ENCODE results near the gene PITPNM3. TPM values are rescaled to one million over a fixed set of nuclear protein-coding genes. Genes with fewer than 3 reads are reported as not detected.

PITPNM3 gene
- total RNA-seq, 1 donor from 2014 or later: 0.72 TPM

DNA sequence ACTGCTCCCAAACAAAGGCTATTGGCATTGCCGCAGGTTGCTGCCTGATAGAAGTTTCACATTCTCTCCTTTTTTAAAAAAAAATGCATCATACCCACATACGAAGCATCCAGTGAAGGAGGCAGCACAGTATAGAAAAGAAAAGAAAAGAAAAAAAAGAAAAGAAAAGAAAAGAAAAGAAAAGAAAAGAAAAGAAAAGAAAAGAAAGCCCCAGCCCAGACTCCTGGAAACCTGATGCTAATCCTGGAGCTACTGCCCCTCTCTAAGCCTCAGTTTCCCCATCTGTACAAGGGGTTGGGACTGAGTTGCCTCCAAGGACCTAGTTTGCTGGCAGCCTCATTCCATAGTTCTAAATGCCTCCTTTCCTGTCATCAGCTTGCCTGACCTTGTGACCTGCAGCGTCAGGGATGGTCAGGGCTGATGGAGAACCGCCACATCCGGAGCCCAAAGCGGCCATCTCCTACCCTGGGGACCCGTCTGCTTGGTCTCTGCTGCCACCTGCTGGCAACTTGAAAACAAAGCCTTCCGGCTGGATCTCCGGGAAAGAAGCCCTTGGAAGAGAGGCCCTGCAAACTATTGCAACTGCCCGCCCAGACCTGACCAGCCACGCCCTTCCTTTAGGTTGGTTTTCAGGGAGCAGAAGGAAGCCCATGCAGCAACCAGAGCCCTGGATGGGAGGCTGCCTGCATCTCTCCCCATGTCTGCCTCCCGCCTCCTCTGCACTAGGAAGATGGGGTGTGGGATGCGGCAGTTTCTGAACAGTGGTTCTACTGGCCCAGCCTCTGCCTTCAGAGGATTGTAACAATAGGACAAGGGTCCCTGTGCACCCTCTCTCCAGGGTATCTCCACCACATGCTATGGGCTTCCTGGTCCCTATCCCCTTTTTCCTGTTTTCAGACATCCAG is 134.4 kb downstream of the PITPNM3 start:
- Mint-ChIP-seq H3K4me3 (ENCODE audit: unreplicated experiment) (no peak overlapping the region), H3K27me3 (ENCODE audit: unreplicated experiment) (no peaks in the 10 kb centered on the region), H3K4me1 (ENCODE audit: unreplicated experiment) (no peaks in the 10 kb centered on the region), H3K27ac (ENCODE audit: unreplicated experiment) (no peak overlapping the region), H3K9me3 (ENCODE audit: unreplicated experiment) (no peaks in the 10 kb centered on the region), H3K36me3 (ENCODE audit: low read depth, unreplicated experiment) (peaks cover under 1% of the 10 kb centered on the region)
- peak; percentile 89 for DNase-seq (ENCODE audit: low spot score)
- peak; percentile 93 for TF ChIP-seq CTCF (IDR thresholded peaks at IDR 0.05; ENCODE audit: unreplicated experiment)

GRCh38 chr17:6420173-6420641 is 136.1 kb downstream of the PITPNM3 start:
- Mint-ChIP-seq H3K27me3 (ENCODE audit: unreplicated experiment) (no peaks in the 10 kb centered on the region), H3K36me3 (ENCODE audit: low read depth, unreplicated experiment) (no peaks in the 10 kb centered on the region), H3K4me3 (ENCODE audit: unreplicated experiment) (no peak overlapping the region), H3K9me3 (ENCODE audit: unreplicated experiment) (no peaks in the 10 kb centered on the region), H3K27ac (ENCODE audit: unreplicated experiment) (no peak overlapping the region), H3K4me1 (ENCODE audit: unreplicated experiment) (no peaks in the 10 kb centered on the region)
- TF ChIP-seq CTCF (IDR thresholded peaks at IDR 0.05; ENCODE audit: unreplicated experiment): peak; percentile 16
- DNase-seq (ENCODE audit: low spot score): peak; percentile 66

- Mint-ChIP-seq H3K9me3 (ENCODE audit: unreplicated experiment) (no peaks in the 10 kb centered on the region), H3K27ac (ENCODE audit: unreplicated experiment) (no peak overlapping the region), H3K4me3 (ENCODE audit: unreplicated experiment) (no peak overlapping the region), H3K4me1 (ENCODE audit: unreplicated experiment) (no peaks in the 10 kb centered on the region), H3K36me3 (ENCODE audit: low read depth, unreplicated experiment) (no peaks in the 10 kb centered on the region), H3K27me3 (ENCODE audit: unreplicated experiment) (no peaks in the 10 kb centered on the region)
- no peak for TF ChIP-seq CTCF (IDR thresholded peaks at IDR 0.05; ENCODE audit: unreplicated experiment)
- DNase-seq (ENCODE audit: low spot score): no peak
Observed at GRCh38 chr17:6415616-6416015, 140.7 kb downstream of the PITPNM3 start.

DNA sequence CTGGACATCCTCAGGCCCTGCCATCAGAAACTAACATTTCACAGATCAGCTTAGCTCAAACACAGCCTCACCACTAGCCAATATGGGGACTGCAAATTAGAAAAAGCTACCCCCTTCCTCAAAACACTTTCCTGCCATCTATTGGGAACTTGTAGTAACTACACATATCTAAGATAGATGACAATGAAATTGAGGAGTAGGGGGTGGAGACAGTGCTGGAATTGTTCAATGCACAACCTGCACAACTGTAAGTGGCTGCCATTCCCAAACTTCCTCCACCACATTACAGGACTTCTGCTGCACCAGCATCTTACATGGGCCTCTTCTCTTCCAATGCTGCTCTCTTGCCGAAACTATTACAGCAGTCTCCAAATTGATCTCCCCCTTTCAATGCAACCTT is 143.3 kb downstream of the PITPNM3 start:
- Mint-ChIP-seq H3K4me3 (ENCODE audit: unreplicated experiment) (no peak overlapping the region), H3K4me1 (ENCODE audit: unreplicated experiment) (no peaks in the 10 kb centered on the region), H3K27ac (ENCODE audit: unreplicated experiment) (peak overlapping the region; percentile 54), H3K9me3 (ENCODE audit: unreplicated experiment) (no peaks in the 10 kb centered on the region), H3K36me3 (ENCODE audit: low read depth, unreplicated experiment) (no peaks in the 10 kb centered on the region), H3K27me3 (ENCODE audit: unreplicated experiment) (no peaks in the 10 kb centered on the region)
- TF ChIP-seq CTCF (IDR thresholded peaks at IDR 0.05; ENCODE audit: unreplicated experiment): peak; percentile 37
- DNase-seq (ENCODE audit: low spot score): no peak

- H3K27ac Mint-ChIP-seq (ENCODE audit: unreplicated experiment): no peak overlapping the region
- TF ChIP-seq CTCF (IDR thresholded peaks at IDR 0.05; ENCODE audit: unreplicated experiment): no peak
- H3K9me3 Mint-ChIP-seq (ENCODE audit: unreplicated experiment): no peaks in the 10 kb centered on the region
- no peak overlapping the region for H3K4me3 Mint-ChIP-seq (ENCODE audit: unreplicated experiment)
- no peaks in the 10 kb centered on the region for H3K36me3 Mint-ChIP-seq (ENCODE audit: low read depth, unreplicated experiment)
- no peaks in the 10 kb centered on the region for H3K4me1 Mint-ChIP-seq (ENCODE audit: unreplicated experiment)
- peaks cover 3% of the 10 kb centered on the region for H3K27me3 Mint-ChIP-seq (ENCODE audit: unreplicated experiment)
- no peak for DNase-seq (ENCODE audit: low spot score)
Observed at GRCh38 chr17:6408735-6409134, 147.6 kb downstream of the PITPNM3 start.

Measured in endothelial cell (in vitro differentiated cells).